CD14-positive monocyte (primary cell): Measurements from ENCODE around the gene ABCG2. TPM values are rescaled to one million over a fixed set of nuclear protein-coding genes. Genes with fewer than 3 reads are reported as not detected.

ENCODE experiments used
- DNase-seq, 3 donors: peaks; one replicate each; pipeline ENCODE4 v3.0.0-alpha.2; 2011 to 2022
- H2AFZ ChIP-seq: 2 replicates; pipeline ENCODE4 v1.6.0; 2012; ENCODE audit warnings: mild to moderate bottlenecking, low read depth, low read length, inconsistent platforms; ENCODE audit not compliant: insufficient read depth, poor library complexity, severe bottlenecking
- H3K27ac ChIP-seq, 2 donors: 1 replicate in 1 of 2; 2 replicates in 1 of 2; pipeline ENCODE4 v1.5.1; 2012 to 2013; ENCODE audit warnings: low read length in 2 of 2, control low read depth in 1 of 2, inconsistent platforms in 1 of 2, low read depth in 1 of 2, mild to moderate bottlenecking in 1 of 2
- H3K27me3 ChIP-seq, 2 donors: one replicate each; pipeline versions ENCODE4 v1.6.0 to v1.6.1; 2011 to 2013; ENCODE audit warnings: low read length in 2 of 2; ENCODE audit not compliant: control insufficient read depth in 2 of 2, insufficient read depth in 2 of 2
- H3K36me3 ChIP-seq, 2 donors: replicated peaks in 1 of 2; 1 replicate in 1 of 2; 2 replicates in 1 of 2; pipeline versions ENCODE4 v1.5.1 to v1.6.1; 2012 to 2013; ENCODE audit warnings: low read length in 2 of 2, control low read depth in 1 of 2, inconsistent platforms in 1 of 2, mild to moderate bottlenecking in 1 of 2; ENCODE audit not compliant: insufficient read depth in 2 of 2, control insufficient read depth in 1 of 2
- H3K4me1 ChIP-seq, 2 donors: 1 replicate in 1 of 2; 2 replicates in 1 of 2; pipeline versions ENCODE4 v1.5.1 to v1.6.1; 2012 to 2013; ENCODE audit warnings: low read length in 2 of 2, control low read depth in 1 of 2, inconsistent platforms in 1 of 2, mild to moderate bottlenecking in 1 of 2, moderate library complexity in 1 of 2; ENCODE audit not compliant: insufficient read depth in 2 of 2, control insufficient read depth in 1 of 2
- H3K4me2 ChIP-seq: replicated peaks from 2 replicates; pipeline ENCODE3; 2012; ENCODE audit warnings: low read length, moderate library complexity, mild to moderate bottlenecking; ENCODE audit not compliant: poor library complexity, severe bottlenecking; ENCODE audit errors: extremely low read depth
- H3K4me3 ChIP-seq, 3 experiments: fragments of 200-600 bp in 1 of 3; sonication (generic) in 1 of 3; replicated peaks in 1 of 3; 1 replicate in 2 of 3; 2 replicates in 1 of 3; pipeline ENCODE4 v1.5.1; 2011 to 2013; ENCODE audit warnings: low read length in 3 of 3, mild to moderate bottlenecking in 3 of 3, control low read depth in 2 of 3, low read depth in 2 of 3, inconsistent platforms in 1 of 3, moderate library complexity in 1 of 3
- H3K79me2 ChIP-seq: 2 replicates; pipeline ENCODE4 v1.6.0; 2012; ENCODE audit warnings: mild to moderate bottlenecking, control low read depth, inconsistent platforms, low read length, moderate library complexity; ENCODE audit not compliant: insufficient read depth
- H3K9ac ChIP-seq: 2 replicates; pipeline ENCODE4 v1.6.0; 2017; ENCODE audit warnings: low read length, mild to moderate bottlenecking; ENCODE audit not compliant: insufficient read depth, poor library complexity, severe bottlenecking
- H3K9me3 ChIP-seq, 2 donors: replicated peaks in 1 of 2; 1 replicate in 1 of 2; 2 replicates in 1 of 2; pipeline versions ENCODE4 v1.5.1 to v1.6.1; 2012 to 2013; ENCODE audit warnings: low read length in 2 of 2, control low read depth in 1 of 2; ENCODE audit not compliant: control insufficient read depth in 1 of 2, insufficient read depth in 1 of 2
- H4K20me1 ChIP-seq: 2 replicates; pipeline ENCODE4 v1.6.0; 2012; ENCODE audit warnings: mild to moderate bottlenecking, low read length, control low read depth, moderate library complexity; ENCODE audit not compliant: insufficient read depth
- H3K27ac Mint-ChIP-seq, 7 donors: one replicate each; pipeline ENCODE4 v1.8.0; 2020; ENCODE audit warnings: mild to moderate bottlenecking in 7 of 7, mixed read lengths in 7 of 7, moderate library complexity in 6 of 7, inconsistent platforms in 2 of 7
- H3K27me3 Mint-ChIP-seq, 3 donors: one replicate each; pipeline ENCODE4 v1.8.0; 2021 to 2022; ENCODE audit warnings: low read depth in 3 of 3, mild to moderate bottlenecking in 3 of 3, mixed read lengths in 3 of 3, moderate library complexity in 3 of 3, inconsistent platforms in 1 of 3
- H3K36me3 Mint-ChIP-seq, 2 donors: one replicate each; pipeline ENCODE4 v1.8.0; 2020; ENCODE audit warnings: mixed read lengths in 2 of 2, inconsistent platforms in 1 of 2, mild to moderate bottlenecking in 1 of 2
- H3K4me1 Mint-ChIP-seq: one replicate; pipeline ENCODE4 v1.8.0; 2020; ENCODE audit warnings: mild to moderate bottlenecking, mixed read lengths
- H3K4me3 Mint-ChIP-seq, 2 donors: one replicate each; pipeline ENCODE4 v1.8.0; 2020; ENCODE audit warnings: mild to moderate bottlenecking in 2 of 2, mixed read lengths in 2 of 2, moderate library complexity in 1 of 2
- H3K9me3 Mint-ChIP-seq, 7 donors: one replicate each; pipeline ENCODE4 v1.8.0; 2020 to 2022; ENCODE audit warnings: mixed read lengths in 7 of 7, mild to moderate bottlenecking in 6 of 7, moderate library complexity in 6 of 7, inconsistent platforms in 2 of 7
- CTCF ChIP-seq: fragments of 200-600 bp; IDR thresholded peaks from one replicate; pipeline ENCODE4 v1.8.0; 2022; ENCODE audit warnings: antibody characterized with exemption, mild to moderate bottlenecking
- WGBS: methylation state at CpG from one replicate; pipeline ENCODE4 v1.1.5; 2013; ENCODE audit warnings: missing lambda C conversion rate; ENCODE audit not compliant: insufficient coverage; 5-methylcytosine and 5-hydroxymethylcytosine counted together
- intact Hi-C, 2 donors: fragments of 100-400 bp; cut with micrococcal nuclease; formaldehyde crosslinking; loops; one replicate each; pipeline versions ENCODE4 v1.15.0 to v1.15.1; 2023
- polyA plus RNA-seq, 3 donors: library from polyadenylated mRNA; depleted of rRNA in 1 of 3; unstranded in 2 of 3; stranded (reverse) in 1 of 3; fragments of 300-500 nt in 2 of 3; fragments of >200 nt in 1 of 3; fragmentation: Illumina TruSeq in 2 of 3; gene quantifications; 1 replicate in 2 of 3; 2 replicates in 1 of 3; pipeline ENCODE4 v1.2.3, GENCODE V29; 2012 to 2021

ABCG2 gene
- polyA plus RNA-seq, 3 donors: not detected

- Histone ChIP-seq H3K79me2 (no peaks in the 10 kb centered on the region), H3K27me3 (no peaks in the 10 kb centered on the region), H3K4me1 (no peaks in the 10 kb centered on the region), H3K9ac (no peak overlapping the region), H2AFZ (no peak overlapping the region), H3K9me3 (no peaks in the 10 kb centered on the region), H3K4me3 (no peak overlapping the region), H3K36me3 (no peaks in the 10 kb centered on the region), H3K4me2 (no peak overlapping the region), H4K20me1 (no peaks in the 10 kb centered on the region), H3K27ac (no peak overlapping the region)
- 100% methylated on average over 2 of the region's 4 CpGs for WGBS
- Mint-ChIP-seq H3K9me3 (peaks cover 0 to 5% (median 0%) of the 10 kb centered on the region in 7 donors), H3K4me1 (no peaks in the 10 kb centered on the region), H3K27me3 (peaks cover 0 to 3% (median 0%) of the 10 kb centered on the region in 3 donors), H3K4me3 (no peak overlapping the region), H3K27ac (no peak overlapping the region), H3K36me3 (no peaks in the 10 kb centered on the region)
- DNase-seq: no peak
- intact Hi-C loops: no loop called here
- no peak for TF ChIP-seq CTCF
These were observed 38.2 kb upstream of the ABCG2 start for GRCh38 chr4:88196523-88197185.

- H3K36me3 ChIP-seq: no peaks in the 10 kb centered on the region
- intact Hi-C loops: no loop called here
- H3K9ac ChIP-seq: no peak overlapping the region
These were observed 37.5 kb upstream of the ABCG2 start for GRCh38 chr4:88196013-88196365.

More at GRCh38 chr4:88196013-88196365, 37.5 kb upstream of the ABCG2 start:
- Histone ChIP-seq H3K27ac (no peak overlapping the region), H3K9me3 (no peaks in the 10 kb centered on the region), H3K4me3 (no peak overlapping the region), H4K20me1 (no peaks in the 10 kb centered on the region), H3K79me2 (no peaks in the 10 kb centered on the region), H3K27me3 (no peaks in the 10 kb centered on the region), H2AFZ (no peak overlapping the region), H3K4me1 (no peaks in the 10 kb centered on the region), H3K4me2 (no peak overlapping the region)
- peaks cover 0 to 5% (median 0%) of the 10 kb centered on the region in 7 donors for H3K9me3 Mint-ChIP-seq
- H3K36me3 Mint-ChIP-seq: no peaks in the 10 kb centered on the region
- WGBS: 92% methylated on average over 2 of the region's 4 CpGs
- H3K4me1 Mint-ChIP-seq: no peaks in the 10 kb centered on the region
- H3K27me3 Mint-ChIP-seq: peaks cover 0 to 3% (median 0%) of the 10 kb centered on the region in 3 donors
- no peak overlapping the region for H3K4me3 Mint-ChIP-seq
- H3K27ac Mint-ChIP-seq: no peak overlapping the region
- DNase-seq: no peak
- no peak for TF ChIP-seq CTCF
